CD14-positive monocyte (primary cell): ENCODE data around the gene ATP2B1. TPM values are rescaled to one million over a fixed set of nuclear protein-coding genes. Genes with fewer than 3 reads are reported as not detected.

Experiments used
- DNase-seq, 3 donors: peaks; one replicate each; pipeline ENCODE4 v3.0.0-alpha.2; 2011 to 2022
- H2AFZ ChIP-seq: 2 replicates; pipeline ENCODE4 v1.6.0; 2012; ENCODE audit warnings: mild to moderate bottlenecking, low read depth, low read length, inconsistent platforms; ENCODE audit not compliant: insufficient read depth, poor library complexity, severe bottlenecking
- H3K27ac ChIP-seq, 2 donors: 1 replicate in 1 of 2; 2 replicates in 1 of 2; pipeline ENCODE4 v1.5.1; 2012 to 2013; ENCODE audit warnings: low read length in 2 of 2, control low read depth in 1 of 2, inconsistent platforms in 1 of 2, low read depth in 1 of 2, mild to moderate bottlenecking in 1 of 2
- H3K27me3 ChIP-seq, 2 donors: one replicate each; pipeline versions ENCODE4 v1.6.0 to v1.6.1; 2011 to 2013; ENCODE audit warnings: low read length in 2 of 2; ENCODE audit not compliant: control insufficient read depth in 2 of 2, insufficient read depth in 2 of 2
- H3K36me3 ChIP-seq, 2 donors: replicated peaks in 1 of 2; 1 replicate in 1 of 2; 2 replicates in 1 of 2; pipeline versions ENCODE4 v1.5.1 to v1.6.1; 2012 to 2013; ENCODE audit warnings: low read length in 2 of 2, control low read depth in 1 of 2, inconsistent platforms in 1 of 2, mild to moderate bottlenecking in 1 of 2; ENCODE audit not compliant: insufficient read depth in 2 of 2, control insufficient read depth in 1 of 2
- H3K4me1 ChIP-seq, 2 donors: 1 replicate in 1 of 2; 2 replicates in 1 of 2; pipeline versions ENCODE4 v1.5.1 to v1.6.1; 2012 to 2013; ENCODE audit warnings: low read length in 2 of 2, control low read depth in 1 of 2, inconsistent platforms in 1 of 2, mild to moderate bottlenecking in 1 of 2, moderate library complexity in 1 of 2; ENCODE audit not compliant: insufficient read depth in 2 of 2, control insufficient read depth in 1 of 2
- H3K4me2 ChIP-seq: replicated peaks from 2 replicates; pipeline ENCODE3; 2012; ENCODE audit warnings: low read length, moderate library complexity, mild to moderate bottlenecking; ENCODE audit not compliant: poor library complexity, severe bottlenecking; ENCODE audit errors: extremely low read depth
- H3K4me3 ChIP-seq, 3 experiments: fragments of 200-600 bp in 1 of 3; sonication (generic) in 1 of 3; replicated peaks in 1 of 3; 1 replicate in 2 of 3; 2 replicates in 1 of 3; pipeline ENCODE4 v1.5.1; 2011 to 2013; ENCODE audit warnings: low read length in 3 of 3, mild to moderate bottlenecking in 3 of 3, control low read depth in 2 of 3, low read depth in 2 of 3, inconsistent platforms in 1 of 3, moderate library complexity in 1 of 3
- H3K79me2 ChIP-seq: 2 replicates; pipeline ENCODE4 v1.6.0; 2012; ENCODE audit warnings: mild to moderate bottlenecking, control low read depth, inconsistent platforms, low read length, moderate library complexity; ENCODE audit not compliant: insufficient read depth
- H3K9ac ChIP-seq: 2 replicates; pipeline ENCODE4 v1.6.0; 2017; ENCODE audit warnings: low read length, mild to moderate bottlenecking; ENCODE audit not compliant: insufficient read depth, poor library complexity, severe bottlenecking
- H3K9me3 ChIP-seq, 2 donors: replicated peaks in 1 of 2; 1 replicate in 1 of 2; 2 replicates in 1 of 2; pipeline versions ENCODE4 v1.5.1 to v1.6.1; 2012 to 2013; ENCODE audit warnings: low read length in 2 of 2, control low read depth in 1 of 2; ENCODE audit not compliant: control insufficient read depth in 1 of 2, insufficient read depth in 1 of 2
- H4K20me1 ChIP-seq: 2 replicates; pipeline ENCODE4 v1.6.0; 2012; ENCODE audit warnings: mild to moderate bottlenecking, low read length, control low read depth, moderate library complexity; ENCODE audit not compliant: insufficient read depth
- H3K27ac Mint-ChIP-seq, 7 donors: one replicate each; pipeline ENCODE4 v1.8.0; 2020; ENCODE audit warnings: mild to moderate bottlenecking in 7 of 7, mixed read lengths in 7 of 7, moderate library complexity in 6 of 7, inconsistent platforms in 2 of 7
- H3K27me3 Mint-ChIP-seq, 3 donors: one replicate each; pipeline ENCODE4 v1.8.0; 2021 to 2022; ENCODE audit warnings: low read depth in 3 of 3, mild to moderate bottlenecking in 3 of 3, mixed read lengths in 3 of 3, moderate library complexity in 3 of 3, inconsistent platforms in 1 of 3
- H3K36me3 Mint-ChIP-seq, 2 donors: one replicate each; pipeline ENCODE4 v1.8.0; 2020; ENCODE audit warnings: mixed read lengths in 2 of 2, inconsistent platforms in 1 of 2, mild to moderate bottlenecking in 1 of 2
- H3K4me1 Mint-ChIP-seq: one replicate; pipeline ENCODE4 v1.8.0; 2020; ENCODE audit warnings: mild to moderate bottlenecking, mixed read lengths
- H3K4me3 Mint-ChIP-seq, 2 donors: one replicate each; pipeline ENCODE4 v1.8.0; 2020; ENCODE audit warnings: mild to moderate bottlenecking in 2 of 2, mixed read lengths in 2 of 2, moderate library complexity in 1 of 2
- H3K9me3 Mint-ChIP-seq, 7 donors: one replicate each; pipeline ENCODE4 v1.8.0; 2020 to 2022; ENCODE audit warnings: mixed read lengths in 7 of 7, mild to moderate bottlenecking in 6 of 7, moderate library complexity in 6 of 7, inconsistent platforms in 2 of 7
- WGBS: methylation state at CpG from one replicate; pipeline ENCODE4 v1.1.5; 2013; ENCODE audit warnings: missing lambda C conversion rate; ENCODE audit not compliant: insufficient coverage; 5-methylcytosine and 5-hydroxymethylcytosine counted together
- intact Hi-C, 2 donors: fragments of 100-400 bp; cut with micrococcal nuclease; formaldehyde crosslinking; loops; one replicate each; pipeline versions ENCODE4 v1.15.0 to v1.15.1; 2023
- polyA plus RNA-seq, 3 donors: library from polyadenylated mRNA; depleted of rRNA in 1 of 3; unstranded in 2 of 3; stranded (reverse) in 1 of 3; fragments of 300-500 nt in 2 of 3; fragments of >200 nt in 1 of 3; fragmentation: Illumina TruSeq in 2 of 3; gene quantifications; 1 replicate in 2 of 3; 2 replicates in 1 of 3; pipeline ENCODE4 v1.2.3, GENCODE V29; 2012 to 2021
- TF ChIP-seq, protein P1 (sequence below): fragments of 200-600 bp; IDR thresholded peaks from one replicate; pipeline ENCODE4 v1.8.0; 2022; ENCODE audit warnings: antibody characterized with exemption, mild to moderate bottlenecking

The ATP2B1 gene
- polyA plus RNA-seq, 3 donors, result 35.9 to 59.3 (median 53.9) TPM

DNA sequence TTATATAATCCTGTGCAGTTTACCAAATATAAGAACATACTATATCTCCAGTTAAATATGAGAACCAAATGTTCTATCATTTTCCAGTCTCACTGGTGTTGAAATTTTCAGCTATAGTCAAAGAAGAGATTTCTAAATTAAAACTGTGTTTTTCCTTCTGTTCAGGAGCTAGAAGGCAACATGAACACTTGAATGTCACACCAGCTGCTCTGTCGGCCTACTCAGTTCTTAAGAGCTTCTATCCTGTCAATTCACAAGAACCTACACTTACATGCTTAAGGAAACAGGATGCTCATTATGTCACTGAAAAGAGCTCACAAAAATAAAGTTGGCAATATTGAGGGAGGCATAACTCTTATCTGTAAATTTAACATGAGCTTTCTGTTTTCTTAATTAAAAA lies 43.1 kb downstream of the ATP2B1 start:
- H3K27me3 Mint-ChIP-seq, result peaks cover 0 to 1% (median 0%) of the 10 kb centered on the region in 3 donors
- peaks cover 31% of the 10 kb centered on the region for H3K4me1 Mint-ChIP-seq
- Histone ChIP-seq H3K27ac (no peak overlapping the region), H3K4me3 (no peak overlapping the region), H3K36me3 (no peaks in the 10 kb centered on the region), H3K79me2 (peaks cover 65% of the 10 kb centered on the region), H3K9me3 (no peaks in the 10 kb centered on the region), H3K4me2 (no peak overlapping the region), H3K9ac (no peak overlapping the region), H4K20me1 (peaks cover 100% of the 10 kb centered on the region), H2AFZ (no peak overlapping the region), H3K27me3 (no peaks in the 10 kb centered on the region), H3K4me1 (peaks cover 2 to 11% of the 10 kb centered on the region in 2 donors)
- no peaks in the 10 kb centered on the region for H3K9me3 Mint-ChIP-seq
- peaks cover 30 to 45% of the 10 kb centered on the region in 2 donors for H3K36me3 Mint-ChIP-seq
- H3K4me3 Mint-ChIP-seq, result no peak overlapping the region
- intact Hi-C loops, result no loop called here
- TF ChIP-seq, protein P1, sequence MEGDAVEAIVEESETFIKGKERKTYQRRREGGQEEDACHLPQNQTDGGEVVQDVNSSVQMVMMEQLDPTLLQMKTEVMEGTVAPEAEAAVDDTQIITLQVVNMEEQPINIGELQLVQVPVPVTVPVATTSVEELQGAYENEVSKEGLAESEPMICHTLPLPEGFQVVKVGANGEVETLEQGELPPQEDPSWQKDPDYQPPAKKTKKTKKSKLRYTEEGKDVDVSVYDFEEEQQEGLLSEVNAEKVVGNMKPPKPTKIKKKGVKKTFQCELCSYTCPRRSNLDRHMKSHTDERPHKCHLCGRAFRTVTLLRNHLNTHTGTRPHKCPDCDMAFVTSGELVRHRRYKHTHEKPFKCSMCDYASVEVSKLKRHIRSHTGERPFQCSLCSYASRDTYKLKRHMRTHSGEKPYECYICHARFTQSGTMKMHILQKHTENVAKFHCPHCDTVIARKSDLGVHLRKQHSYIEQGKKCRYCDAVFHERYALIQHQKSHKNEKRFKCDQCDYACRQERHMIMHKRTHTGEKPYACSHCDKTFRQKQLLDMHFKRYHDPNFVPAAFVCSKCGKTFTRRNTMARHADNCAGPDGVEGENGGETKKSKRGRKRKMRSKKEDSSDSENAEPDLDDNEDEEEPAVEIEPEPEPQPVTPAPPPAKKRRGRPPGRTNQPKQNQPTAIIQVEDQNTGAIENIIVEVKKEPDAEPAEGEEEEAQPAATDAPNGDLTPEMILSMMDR, result no peak
- H3K27ac Mint-ChIP-seq, result no peak overlapping the region
- no CpG with 5 or more reads among the region's 1 CpG for WGBS
- no peak for DNase-seq

DNA sequence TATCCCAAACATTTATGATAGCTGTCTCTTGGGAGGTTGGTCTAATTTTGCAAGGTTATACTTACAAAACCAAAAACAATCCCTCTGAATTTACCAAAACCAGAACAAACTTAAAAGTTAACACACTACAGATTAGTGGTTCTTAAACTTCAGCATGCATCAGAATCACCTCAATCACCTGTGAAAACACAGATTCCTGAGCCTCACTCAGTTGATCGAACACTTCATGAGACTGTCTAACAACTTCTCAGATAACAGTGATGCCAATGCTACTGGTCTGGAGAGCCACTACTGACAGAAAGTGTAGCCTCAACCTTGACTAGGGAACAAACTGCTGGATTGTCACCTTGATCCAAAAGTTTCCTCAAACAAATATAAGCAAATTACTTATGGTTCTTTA lies 44.2 kb downstream of the ATP2B1 start:
- H3K4me1 ChIP-seq, result peaks cover 2 to 11% of the 10 kb centered on the region in 2 donors

More for the DNA sequence above, 44.2 kb downstream of the ATP2B1 start:
- WGBS, result 75% methylated on average over 1 of the region's 1 CpG
- Mint-ChIP-seq H3K36me3 (peaks cover 26 to 37% of the 10 kb centered on the region in 2 donors), H3K9me3 (no peaks in the 10 kb centered on the region), H3K4me1 (peaks cover 31% of the 10 kb centered on the region), H3K27me3 (peaks cover 0 to 1% (median 0%) of the 10 kb centered on the region in 3 donors), H3K27ac (no peak overlapping the region), H3K4me3 (no peak overlapping the region)
- TF ChIP-seq, protein P1, result no peak
- no peak overlapping the region for H3K9ac ChIP-seq
- H3K4me3 ChIP-seq, result no peak overlapping the region
- H3K27me3 ChIP-seq, result no peaks in the 10 kb centered on the region
- peaks cover 100% of the 10 kb centered on the region for H4K20me1 ChIP-seq
- H2AFZ ChIP-seq, result no peak overlapping the region
- intact Hi-C loops, result no loop called here
- H3K4me2 ChIP-seq, result no peak overlapping the region
- peaks cover 73% of the 10 kb centered on the region for H3K79me2 ChIP-seq
- H3K9me3 ChIP-seq, result no peaks in the 10 kb centered on the region
- H3K36me3 ChIP-seq, result no peaks in the 10 kb centered on the region
- no peak overlapping the region for H3K27ac ChIP-seq
- no peak for DNase-seq
